Stimulated activated CD4-positive, alpha-beta T cell treated with anti-CD3 and anti-CD28 coated beads, Interleukin-15, amount 100 ng/mL, for 48 hours (primary cell): ENCODE data around the gene SLC6A11.

Experiments
- DNase-seq, 2 donors: peaks; one replicate each; pipeline ENCODE4 v3.0.0-alpha.2; 2020; ENCODE audit warnings: low read depth in 2 of 2

The SLC6A11 gene

GRCh38 chr3:10816019-10816862, at the start of gene SLC6A11:
Gene SLC6A11, plus strand, starts transcription at chr3:10816228. Its CDS starts 38 bp downstream, at chr3:10816266.
- no peak for DNase-seq

GRCh38 chr3:10768708-10769394, 47.2 kb upstream of the SLC6A11 start:
- DNase-seq: no peak

- DNase-seq: no peak
These were observed 45.5 kb upstream of the SLC6A11 start for GRCh38 chr3:10770547-10770946.

GRCh38 chr3:10770981-10771380, 45.0 kb upstream of the SLC6A11 start:
- DNase-seq: no peak

- no peak for DNase-seq
These were observed 44.4 kb upstream of the SLC6A11 start for GRCh38 chr3:10771486-10772270.

GRCh38 chr3:10772271-10773161, 43.5 kb upstream of the SLC6A11 start:
- DNase-seq: no peak

GRCh38 chr3:10774129-10774670, 41.8 kb upstream of the SLC6A11 start:
- no peak for DNase-seq

GRCh38 chr3:10774825-10775224, 41.2 kb upstream of the SLC6A11 start:
- no peak for DNase-seq

GRCh38 chr3:10775259-10775658, 40.8 kb upstream of the SLC6A11 start:
- DNase-seq: no peak

GRCh38 chr3:10775828-10776227, 40.2 kb upstream of the SLC6A11 start:
- DNase-seq: no peak

GRCh38 chr3:10777627-10778026, 38.4 kb upstream of the SLC6A11 start:
- DNase-seq: no peak

GRCh38 chr3:10778492-10779292, 37.3 kb upstream of the SLC6A11 start:
- DNase-seq: no peak

GRCh38 chr3:10779293-10779805, 36.7 kb upstream of the SLC6A11 start:
- DNase-seq: no peak

- no peak for DNase-seq
These were observed 35.8 kb upstream of the SLC6A11 start for GRCh38 chr3:10780243-10780642.

GRCh38 chr3:10780922-10781321, 35.1 kb upstream of the SLC6A11 start:
- no peak for DNase-seq

GRCh38 chr3:10781981-10782380, 34.0 kb upstream of the SLC6A11 start:
- DNase-seq: no peak

- DNase-seq: no peak
These were observed 32.4 kb upstream of the SLC6A11 start for GRCh38 chr3:10783360-10784351.

GRCh38 chr3:10786640-10787039, 29.4 kb upstream of the SLC6A11 start:
- no peak for DNase-seq

GRCh38 chr3:10788451-10788850, 27.6 kb upstream of the SLC6A11 start:
- DNase-seq: no peak
